ENCODE results near the gene SMAD5. TPM values are rescaled to one million over a fixed set of nuclear protein-coding genes. Genes with fewer than 3 reads are reported as not detected.

Gene SMAD5
- total RNA-seq, 1 donor from 2014 or later = 48.5 TPM

DNA sequence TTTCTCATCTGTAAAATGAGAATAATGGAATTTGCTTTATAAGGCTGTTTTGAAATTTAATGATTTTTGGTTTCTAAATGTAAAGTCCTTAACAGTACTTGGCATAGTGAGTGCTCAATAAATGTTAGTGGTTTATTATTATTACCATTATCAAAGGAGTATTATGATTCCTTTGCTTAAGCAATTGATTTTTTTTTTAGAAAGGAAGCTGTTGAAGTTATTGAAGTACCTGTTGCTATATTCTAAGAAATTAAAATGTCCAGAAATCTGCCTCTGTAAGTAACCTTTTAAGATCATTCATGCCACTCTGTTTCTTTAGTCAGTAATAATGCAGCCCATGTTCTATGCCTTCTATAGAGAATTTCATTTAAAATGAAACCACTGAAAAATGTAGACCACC, 15.0 kb downstream of the SMAD5 start:
- Histone ChIP-seq H3K9ac (ENCODE audit: low read depth in 1 of 3, low read length in 3 of 3) (no peak overlapping the region), H3K9me3 (ENCODE audit: control insufficient read depth in 3 of 3, low read length in 3 of 3) (no peaks in the 10 kb centered on the region), H3K4me3 (ENCODE audit: low read length in 3 of 3) (no peak overlapping the region), H3K27me3 (ENCODE audit: control insufficient read depth in 3 of 3, insufficient read depth in 3 of 3, low read length in 3 of 3) (no peaks in the 10 kb centered on the region), H3K27ac (ENCODE audit: low read depth, low read length) (no peak overlapping the region), H3K4me1 (ENCODE audit: control insufficient read depth in 3 of 3, insufficient read depth in 3 of 3, low read length in 3 of 3) (peaks cover 0 to 21% (median 14%) of the 10 kb centered on the region in 3 donors), H3K36me3 (ENCODE audit: control insufficient read depth in 3 of 3, insufficient read depth in 3 of 3, low read length in 3 of 3) (no peaks in the 10 kb centered on the region)

DNA sequence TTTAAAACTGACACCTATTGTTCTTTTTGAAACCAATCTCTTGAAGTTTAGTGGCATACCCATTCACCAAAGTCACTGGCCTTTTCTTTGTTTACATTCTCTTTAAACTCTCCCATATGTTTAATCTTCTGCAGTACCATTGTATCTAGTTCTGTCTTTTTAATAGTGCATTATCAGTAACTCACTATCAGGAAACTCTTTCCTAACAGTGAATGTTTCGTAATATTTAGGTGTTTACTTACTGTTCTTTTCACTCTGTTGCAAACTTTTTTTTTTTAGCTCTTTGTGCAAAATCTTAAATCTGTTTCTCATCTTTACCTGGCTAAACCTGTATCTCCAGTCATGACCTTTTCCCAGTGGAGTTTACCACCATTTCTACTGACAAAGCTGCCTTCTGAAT, 17.2 kb downstream of the SMAD5 start:
- Histone ChIP-seq H3K4me1 (ENCODE audit: control insufficient read depth in 3 of 3, insufficient read depth in 3 of 3, low read length in 3 of 3) (peaks cover 0 to 12% (median 4%) of the 10 kb centered on the region in 3 donors), H3K27me3 (ENCODE audit: control insufficient read depth in 3 of 3, insufficient read depth in 3 of 3, low read length in 3 of 3) (no peaks in the 10 kb centered on the region), H3K9ac (ENCODE audit: low read depth in 1 of 3, low read length in 3 of 3) (no peak overlapping the region), H3K27ac (ENCODE audit: low read depth, low read length) (no peak overlapping the region), H3K9me3 (ENCODE audit: control insufficient read depth in 3 of 3, low read length in 3 of 3) (no peaks in the 10 kb centered on the region), H3K36me3 (ENCODE audit: control insufficient read depth in 3 of 3, insufficient read depth in 3 of 3, low read length in 3 of 3) (peaks cover 0 to 12% (median 11%) of the 10 kb centered on the region in 3 donors), H3K4me3 (ENCODE audit: low read length in 3 of 3) (no peak overlapping the region)

DNA sequence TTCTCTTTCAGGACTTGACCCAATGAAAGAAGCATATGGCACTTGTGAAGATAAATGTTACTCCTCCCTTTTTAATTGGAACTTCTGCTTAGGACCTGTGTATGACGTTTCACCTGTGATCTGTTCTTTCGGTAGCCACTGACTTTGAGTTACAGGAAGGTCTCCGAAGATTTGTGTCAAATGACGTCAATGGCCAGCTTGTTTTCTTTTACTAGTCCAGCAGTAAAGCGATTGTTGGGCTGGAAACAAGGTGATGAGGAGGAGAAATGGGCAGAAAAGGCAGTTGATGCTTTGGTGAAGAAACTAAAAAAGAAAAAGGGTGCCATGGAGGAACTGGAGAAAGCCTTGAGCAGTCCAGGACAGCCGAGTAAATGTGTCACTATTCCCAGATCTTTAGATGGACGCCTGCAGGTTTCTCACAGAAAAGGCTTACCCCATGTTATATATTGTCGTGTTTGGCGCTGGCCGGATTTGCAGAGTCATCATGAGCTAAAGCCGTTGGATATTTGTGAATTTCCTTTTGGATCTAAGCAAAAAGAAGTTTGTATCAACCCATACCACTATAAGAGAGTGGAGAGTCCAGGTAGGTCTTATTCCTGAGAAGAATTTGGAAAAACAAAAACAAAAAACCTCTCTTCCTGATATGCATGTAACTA, 21.1 kb downstream of the SMAD5 start:
- H3K27ac ChIP-seq (ENCODE audit: low read depth, low read length) = no peak overlapping the region
- H3K36me3 ChIP-seq (ENCODE audit: control insufficient read depth in 3 of 3, insufficient read depth in 3 of 3, low read length in 3 of 3) = peaks cover 2 to 28% (median 11%) of the 10 kb centered on the region in 3 donors
- no peak overlapping the region for H3K9ac ChIP-seq (ENCODE audit: low read depth in 1 of 3, low read length in 3 of 3)
- no peaks in the 10 kb centered on the region for H3K9me3 ChIP-seq (ENCODE audit: control insufficient read depth in 3 of 3, low read length in 3 of 3)
- H3K4me1 ChIP-seq (ENCODE audit: control insufficient read depth in 3 of 3, insufficient read depth in 3 of 3, low read length in 3 of 3) = peaks cover 0 to 5% (median 0%) of the 10 kb centered on the region in 3 donors
- no peak overlapping the region for H3K4me3 ChIP-seq (ENCODE audit: low read length in 3 of 3)
- H3K27me3 ChIP-seq (ENCODE audit: control insufficient read depth in 3 of 3, insufficient read depth in 3 of 3, low read length in 3 of 3) = no peaks in the 10 kb centered on the region

DNA sequence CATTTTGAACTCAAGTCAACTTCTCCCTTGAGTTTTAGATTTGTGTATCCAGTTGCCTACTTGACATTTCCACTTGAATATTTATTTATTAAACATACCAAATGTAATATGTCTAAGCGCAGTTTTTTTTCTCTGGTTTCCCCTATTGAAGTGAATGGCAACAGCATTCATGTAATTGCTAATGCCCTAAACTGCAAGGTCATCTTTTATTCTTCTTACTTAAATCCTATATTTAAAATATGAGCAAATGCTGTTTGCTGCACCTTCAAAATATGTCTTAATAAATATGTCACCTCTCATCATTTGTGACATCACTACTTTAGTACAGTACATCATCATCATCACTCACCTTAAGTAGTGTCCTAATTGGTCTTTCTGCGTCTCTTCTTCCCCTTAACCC, 22.4 kb downstream of the SMAD5 start:
- Histone ChIP-seq H3K9me3 (ENCODE audit: control insufficient read depth in 3 of 3, low read length in 3 of 3) (no peaks in the 10 kb centered on the region), H3K36me3 (ENCODE audit: control insufficient read depth in 3 of 3, insufficient read depth in 3 of 3, low read length in 3 of 3) (peaks cover 2 to 28% (median 11%) of the 10 kb centered on the region in 3 donors), H3K4me3 (ENCODE audit: low read length in 3 of 3) (no peak overlapping the region), H3K4me1 (ENCODE audit: control insufficient read depth in 3 of 3, insufficient read depth in 3 of 3, low read length in 3 of 3) (peaks cover 0 to 4% (median 3%) of the 10 kb centered on the region in 3 donors), H3K27ac (ENCODE audit: low read depth, low read length) (no peak overlapping the region), H3K27me3 (ENCODE audit: control insufficient read depth in 3 of 3, insufficient read depth in 3 of 3, low read length in 3 of 3) (no peaks in the 10 kb centered on the region), H3K9ac (ENCODE audit: low read depth in 1 of 3, low read length in 3 of 3) (no peak overlapping the region)

DNA sequence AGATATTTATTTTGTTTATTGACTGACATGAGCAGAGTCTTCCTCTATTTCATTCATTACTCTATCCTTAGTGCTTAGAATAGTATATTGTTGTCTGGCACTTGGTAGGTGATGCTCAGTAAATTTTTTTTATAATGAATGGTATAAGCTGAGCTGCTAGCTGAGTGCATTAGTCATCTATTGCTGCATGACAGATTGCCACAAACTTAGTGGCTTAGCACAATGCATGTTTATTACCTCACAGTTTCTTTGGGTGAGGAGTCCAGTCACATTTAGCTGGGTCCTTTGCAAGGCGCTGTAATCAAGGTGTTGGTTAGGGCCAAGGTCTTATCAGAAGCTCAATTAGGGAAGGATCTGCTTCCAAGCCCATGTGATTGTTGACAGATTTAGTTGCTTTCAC, 23.1 kb downstream of the SMAD5 start:
- Histone ChIP-seq H3K36me3 (ENCODE audit: control insufficient read depth in 3 of 3, insufficient read depth in 3 of 3, low read length in 3 of 3) (peaks cover 2 to 30% (median 11%) of the 10 kb centered on the region in 3 donors), H3K27ac (ENCODE audit: low read depth, low read length) (no peak overlapping the region), H3K27me3 (ENCODE audit: control insufficient read depth in 3 of 3, insufficient read depth in 3 of 3, low read length in 3 of 3) (no peaks in the 10 kb centered on the region), H3K4me1 (ENCODE audit: control insufficient read depth in 3 of 3, insufficient read depth in 3 of 3, low read length in 3 of 3) (peaks cover 0 to 4% (median 3%) of the 10 kb centered on the region in 3 donors), H3K4me3 (ENCODE audit: low read length in 3 of 3) (no peak overlapping the region), H3K9me3 (ENCODE audit: control insufficient read depth in 3 of 3, low read length in 3 of 3) (no peaks in the 10 kb centered on the region), H3K9ac (ENCODE audit: low read depth in 1 of 3, low read length in 3 of 3) (no peak overlapping the region)

DNA sequence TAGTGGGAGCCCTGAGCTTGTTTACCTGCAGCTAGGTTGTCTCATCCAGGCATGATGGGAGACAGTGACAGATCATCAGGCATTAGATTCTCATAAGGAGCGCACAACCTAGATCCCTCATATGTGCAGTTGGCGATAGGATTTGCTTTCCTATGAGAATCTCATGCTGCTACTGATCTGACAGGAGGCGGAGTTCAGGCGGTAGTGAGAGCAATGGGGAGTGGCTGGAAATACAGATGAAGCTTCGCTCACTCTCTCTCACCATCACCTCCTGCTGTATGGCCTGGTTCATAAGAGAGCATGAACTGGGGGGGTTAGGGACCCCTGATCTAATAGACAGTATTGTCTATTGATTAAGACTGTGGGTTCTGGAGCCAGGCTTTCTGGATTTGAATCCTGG, 24.9 kb downstream of the SMAD5 start:
- H3K27me3 ChIP-seq (ENCODE audit: control insufficient read depth in 3 of 3, insufficient read depth in 3 of 3, low read length in 3 of 3) = no peaks in the 10 kb centered on the region
- H3K36me3 ChIP-seq (ENCODE audit: control insufficient read depth in 3 of 3, insufficient read depth in 3 of 3, low read length in 3 of 3) = peaks cover 2 to 40% (median 11%) of the 10 kb centered on the region in 3 donors
- H3K4me1 ChIP-seq (ENCODE audit: control insufficient read depth in 3 of 3, insufficient read depth in 3 of 3, low read length in 3 of 3) = peaks cover 0 to 4% (median 3%) of the 10 kb centered on the region in 3 donors
- H3K4me3 ChIP-seq (ENCODE audit: low read length in 3 of 3) = no peak overlapping the region
- no peaks in the 10 kb centered on the region for H3K9me3 ChIP-seq (ENCODE audit: control insufficient read depth in 3 of 3, low read length in 3 of 3)
- H3K9ac ChIP-seq (ENCODE audit: low read depth in 1 of 3, low read length in 3 of 3) = no peak overlapping the region
- no peak overlapping the region for H3K27ac ChIP-seq (ENCODE audit: low read depth, low read length)

DNA sequence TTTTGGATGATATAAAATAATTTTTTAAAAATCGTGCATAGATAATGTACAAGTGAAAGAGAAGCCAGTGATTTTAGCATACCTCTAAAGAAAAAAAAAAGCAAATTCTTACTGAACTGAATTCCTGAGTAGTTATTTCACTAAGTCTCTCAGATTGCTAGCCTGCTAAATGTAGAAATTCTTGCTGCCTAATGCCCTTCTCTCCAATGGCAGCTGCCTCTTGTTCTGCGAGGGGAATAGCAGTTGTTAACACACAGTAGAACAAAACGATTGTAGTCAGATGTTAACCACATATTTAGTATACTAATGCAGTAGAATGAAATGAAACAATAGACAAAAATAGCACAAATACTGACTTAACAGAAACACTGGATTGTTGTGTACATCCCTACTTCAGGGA, 26.8 kb downstream of the SMAD5 start:
- H3K9ac ChIP-seq (ENCODE audit: low read depth in 1 of 3, low read length in 3 of 3) = no peak overlapping the region
- no peak overlapping the region for H3K4me3 ChIP-seq (ENCODE audit: low read length in 3 of 3)
- no peak overlapping the region for H3K27ac ChIP-seq (ENCODE audit: low read depth, low read length)
- peaks cover 0 to 4% (median 3%) of the 10 kb centered on the region in 3 donors for H3K4me1 ChIP-seq (ENCODE audit: control insufficient read depth in 3 of 3, insufficient read depth in 3 of 3, low read length in 3 of 3)
- H3K36me3 ChIP-seq (ENCODE audit: control insufficient read depth in 3 of 3, insufficient read depth in 3 of 3, low read length in 3 of 3) = peaks cover 2 to 38% (median 9%) of the 10 kb centered on the region in 3 donors
- no peaks in the 10 kb centered on the region for H3K9me3 ChIP-seq (ENCODE audit: control insufficient read depth in 3 of 3, low read length in 3 of 3)
- no peaks in the 10 kb centered on the region for H3K27me3 ChIP-seq (ENCODE audit: control insufficient read depth in 3 of 3, insufficient read depth in 3 of 3, low read length in 3 of 3)

DNA sequence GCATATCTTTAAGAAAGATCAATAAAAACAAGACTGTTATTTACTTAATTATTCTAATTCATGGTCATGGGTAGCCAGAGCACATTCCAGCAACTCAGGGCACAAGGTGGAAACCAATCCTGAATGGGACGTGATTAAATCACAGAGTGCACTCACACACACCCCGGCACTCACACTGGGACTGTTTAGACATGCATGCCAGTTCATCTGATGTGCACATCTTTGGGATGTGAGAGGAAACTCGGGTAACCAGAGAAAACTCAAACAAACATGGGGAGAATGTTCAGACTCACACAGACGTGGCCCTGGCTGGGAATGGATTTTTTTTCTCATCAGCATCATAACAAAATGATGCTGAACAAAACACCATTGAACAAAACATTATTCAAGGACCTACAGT, 29.4 kb downstream of the SMAD5 start:
- peaks cover 0 to 22% (median 5%) of the 10 kb centered on the region in 3 donors for H3K36me3 ChIP-seq (ENCODE audit: control insufficient read depth in 3 of 3, insufficient read depth in 3 of 3, low read length in 3 of 3)
- H3K27me3 ChIP-seq (ENCODE audit: control insufficient read depth in 3 of 3, insufficient read depth in 3 of 3, low read length in 3 of 3) = no peaks in the 10 kb centered on the region
- H3K9me3 ChIP-seq (ENCODE audit: control insufficient read depth in 3 of 3, low read length in 3 of 3) = no peaks in the 10 kb centered on the region
- no peak overlapping the region for H3K9ac ChIP-seq (ENCODE audit: low read depth in 1 of 3, low read length in 3 of 3)
- peaks cover 0 to 4% (median 3%) of the 10 kb centered on the region in 3 donors for H3K4me1 ChIP-seq (ENCODE audit: control insufficient read depth in 3 of 3, insufficient read depth in 3 of 3, low read length in 3 of 3)
- no peak overlapping the region for H3K27ac ChIP-seq (ENCODE audit: low read depth, low read length)
- no peak overlapping the region for H3K4me3 ChIP-seq (ENCODE audit: low read length in 3 of 3)

DNA sequence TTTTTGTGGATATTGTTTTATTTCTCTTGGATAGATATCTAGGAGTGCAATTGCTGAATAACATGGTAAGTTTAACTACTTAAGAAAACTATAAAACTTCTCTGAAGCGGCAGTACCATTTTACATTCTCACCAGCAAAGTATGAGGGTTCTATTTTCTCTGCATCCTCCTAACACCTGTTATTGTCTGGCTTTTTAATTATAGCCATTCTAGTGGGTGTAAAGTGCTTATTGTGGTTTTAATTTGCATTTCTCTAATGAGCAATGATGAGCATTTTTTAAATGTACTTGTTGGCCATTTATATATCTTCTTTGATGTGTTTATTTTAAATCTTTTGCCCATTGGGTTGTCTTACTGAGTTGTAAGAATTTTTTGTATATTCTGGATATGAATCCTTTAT, 31.6 kb downstream of the SMAD5 start:
- peaks cover 0 to 24% (median 5%) of the 10 kb centered on the region in 3 donors for H3K36me3 ChIP-seq (ENCODE audit: control insufficient read depth in 3 of 3, insufficient read depth in 3 of 3, low read length in 3 of 3)

DNA sequence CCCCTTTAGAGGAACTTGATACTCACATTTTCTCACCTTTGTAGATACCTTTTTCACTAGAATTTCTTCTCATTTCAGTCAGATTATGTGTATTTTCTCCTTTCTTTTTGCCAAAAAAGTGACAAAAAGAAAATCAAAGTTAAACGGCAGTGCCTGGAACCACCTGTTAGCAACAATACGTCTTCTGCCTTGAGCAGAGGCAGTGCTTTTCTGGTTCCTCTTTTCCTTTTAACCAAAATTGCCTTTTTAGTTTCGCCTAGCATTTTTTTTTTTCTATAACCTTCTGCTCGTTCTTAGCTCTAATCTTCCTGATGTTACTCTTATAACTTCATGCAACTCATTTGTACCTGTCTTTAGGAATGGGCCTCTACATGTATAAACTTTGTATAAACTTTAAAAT, 34.3 kb downstream of the SMAD5 start:
- Histone ChIP-seq H3K36me3 (ENCODE audit: control insufficient read depth in 3 of 3, insufficient read depth in 3 of 3, low read length in 3 of 3) (peaks cover 0 to 15% (median 5%) of the 10 kb centered on the region in 3 donors), H3K4me1 (ENCODE audit: control insufficient read depth in 3 of 3, insufficient read depth in 3 of 3, low read length in 3 of 3) (no peaks in the 10 kb centered on the region), H3K9me3 (ENCODE audit: control insufficient read depth in 3 of 3, low read length in 3 of 3) (no peaks in the 10 kb centered on the region), H3K9ac (ENCODE audit: low read depth in 1 of 3, low read length in 3 of 3) (no peak overlapping the region), H3K4me3 (ENCODE audit: low read length in 3 of 3) (no peak overlapping the region), H3K27ac (ENCODE audit: low read depth, low read length) (no peak overlapping the region), H3K27me3 (ENCODE audit: control insufficient read depth in 3 of 3, insufficient read depth in 3 of 3, low read length in 3 of 3) (no peaks in the 10 kb centered on the region)

More for the DNA sequence above, 31.6 kb downstream of the SMAD5 start:
- H3K27ac ChIP-seq (ENCODE audit: low read depth, low read length) = no peak overlapping the region
- no peak overlapping the region for H3K9ac ChIP-seq (ENCODE audit: low read depth in 1 of 3, low read length in 3 of 3)
- H3K9me3 ChIP-seq (ENCODE audit: control insufficient read depth in 3 of 3, low read length in 3 of 3) = no peaks in the 10 kb centered on the region
- no peak overlapping the region for H3K4me3 ChIP-seq (ENCODE audit: low read length in 3 of 3)
- H3K4me1 ChIP-seq (ENCODE audit: control insufficient read depth in 3 of 3, insufficient read depth in 3 of 3, low read length in 3 of 3) = peaks cover 0 to 4% (median 3%) of the 10 kb centered on the region in 3 donors
- no peaks in the 10 kb centered on the region for H3K27me3 ChIP-seq (ENCODE audit: control insufficient read depth in 3 of 3, insufficient read depth in 3 of 3, low read length in 3 of 3)
